Measurements from ENCODE around the gene EIF2B5.

DNA sequence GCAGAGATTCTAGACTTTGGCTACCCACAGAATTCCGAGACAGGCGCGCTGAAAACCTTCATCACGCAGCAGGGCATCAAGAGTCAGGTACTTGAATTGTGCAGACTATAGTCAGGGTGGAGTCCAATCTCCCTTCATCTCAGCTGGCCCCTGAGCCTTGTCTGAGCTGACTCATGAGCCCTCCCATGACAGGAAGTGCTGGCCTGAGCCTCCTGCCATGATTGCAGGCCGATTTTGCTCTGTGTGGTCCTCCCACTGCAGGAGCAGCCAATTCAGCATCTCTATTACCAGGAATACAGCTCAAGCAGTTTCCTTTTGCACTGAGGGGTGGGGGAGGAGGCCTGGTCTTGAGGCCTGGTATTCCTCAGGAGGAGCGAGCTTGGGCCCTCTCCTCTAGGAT lies 45.0 kb downstream of the EIF2B5 start:
- TF ChIP-seq CTCF (IDR thresholded peaks at IDR 0.05): no peak
- TF ChIP-seq POLR2A (IDR thresholded peaks at IDR 0.05): no peak
